BJ (cell line): ENCODE results near the gene ECE2. TPM values are rescaled to one million over a fixed set of nuclear protein-coding genes. Genes with fewer than 3 reads are reported as not detected.

Experiments
- CTCF ChIA-PET: fragments of 350-600 bp; formaldehyde crosslinking; extraction: SDS; loops from one replicate; lab custom pipeline; 2021; ENCODE audit warnings: antibody characterized with exemption, inconsistent platforms; lab: Yijun Ruan, JAX
- POLR2A ChIA-PET: fragments of 300-600 bp; sonication (Branson Sonifier 250); formaldehyde crosslinking; extraction: SDS; loops from one replicate; lab custom pipeline; 2021; ENCODE audit warnings: antibody characterized with exemption; lab: Charles Lee
- DNase-seq: peaks from one replicate; pipeline ENCODE4 v3.0.0-alpha.2; 2011; ENCODE audit warnings: low read depth
- H3K27me3 ChIP-seq: 2 replicates; pipeline ENCODE4 v1.6.0; 2011; ENCODE audit warnings: low read length; ENCODE audit not compliant: control insufficient read depth, insufficient read depth
- H3K36me3 ChIP-seq: 2 replicates; pipeline ENCODE4 v1.5.1; 2011; ENCODE audit warnings: low read length; ENCODE audit not compliant: control insufficient read depth, insufficient read depth
- H3K4me3 ChIP-seq: 2 replicates; pipeline ENCODE4 v1.5.1; 2011; ENCODE audit warnings: low read depth, mild to moderate bottlenecking, control low read depth, low read length
- polyA plus RNA-seq: library from polyadenylated mRNA; depleted of rRNA; stranded (reverse); fragments of >200 nt; gene quantifications from 2 replicates; pipeline ENCODE4 v1.2.3, GENCODE V29; 2011
- TF ChIP-seq, protein P1 (sequence below): IDR thresholded peaks from 2 replicates; pipeline ENCODE4 v1.5.1; 2011; ENCODE audit warnings: low read depth, mild to moderate bottlenecking, control low read depth, inconsistent platforms, low read length, moderate library complexity; ENCODE audit not compliant: insufficient read depth

ECE2 gene
- polyA plus RNA-seq, 1 experiment: not detected

DNA sequence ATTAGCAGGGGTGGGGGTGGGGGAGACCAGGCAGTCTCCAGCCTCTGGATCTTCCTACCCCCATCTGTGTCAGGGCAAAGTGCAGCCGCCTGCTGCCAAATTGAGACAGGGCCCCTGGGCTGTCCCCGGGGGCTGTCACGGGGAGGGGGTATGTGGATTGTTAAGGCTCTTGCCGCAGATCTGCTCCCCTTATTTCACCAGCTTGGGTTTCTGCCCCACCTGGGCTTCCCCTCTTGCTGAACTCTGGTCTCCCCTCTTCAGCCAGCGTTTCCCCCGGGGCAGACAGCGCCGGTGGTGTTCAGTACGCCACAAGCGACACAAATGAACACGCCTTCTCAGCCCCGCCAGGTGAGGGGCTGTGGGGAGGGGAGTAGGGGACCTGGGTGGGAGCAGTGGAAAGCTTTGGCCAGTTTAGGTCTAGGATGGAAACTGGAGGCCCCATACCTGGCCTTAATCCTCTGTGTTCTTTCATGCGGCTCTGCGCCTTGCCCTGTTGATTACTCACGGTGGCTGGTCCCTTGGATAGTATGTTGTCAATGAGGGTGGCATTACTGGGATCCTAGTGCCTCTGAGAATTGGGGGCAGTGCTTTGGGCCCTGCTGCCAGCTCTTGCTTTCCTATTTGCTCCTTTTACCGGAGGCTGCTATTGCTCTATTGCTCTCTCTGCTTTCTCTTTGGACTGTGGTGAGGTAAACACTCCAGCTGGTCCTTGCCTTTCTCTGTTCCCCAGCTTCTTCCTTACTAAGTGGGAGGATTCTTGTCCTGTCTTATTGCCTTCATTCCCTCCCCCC is 40.2 kb downstream of the ECE2 start:
- peak overlapping the region; percentile 94 for H3K4me3 ChIP-seq
- H3K27me3 ChIP-seq: no peaks in the 10 kb centered on the region
- TF ChIP-seq, protein P1, sequence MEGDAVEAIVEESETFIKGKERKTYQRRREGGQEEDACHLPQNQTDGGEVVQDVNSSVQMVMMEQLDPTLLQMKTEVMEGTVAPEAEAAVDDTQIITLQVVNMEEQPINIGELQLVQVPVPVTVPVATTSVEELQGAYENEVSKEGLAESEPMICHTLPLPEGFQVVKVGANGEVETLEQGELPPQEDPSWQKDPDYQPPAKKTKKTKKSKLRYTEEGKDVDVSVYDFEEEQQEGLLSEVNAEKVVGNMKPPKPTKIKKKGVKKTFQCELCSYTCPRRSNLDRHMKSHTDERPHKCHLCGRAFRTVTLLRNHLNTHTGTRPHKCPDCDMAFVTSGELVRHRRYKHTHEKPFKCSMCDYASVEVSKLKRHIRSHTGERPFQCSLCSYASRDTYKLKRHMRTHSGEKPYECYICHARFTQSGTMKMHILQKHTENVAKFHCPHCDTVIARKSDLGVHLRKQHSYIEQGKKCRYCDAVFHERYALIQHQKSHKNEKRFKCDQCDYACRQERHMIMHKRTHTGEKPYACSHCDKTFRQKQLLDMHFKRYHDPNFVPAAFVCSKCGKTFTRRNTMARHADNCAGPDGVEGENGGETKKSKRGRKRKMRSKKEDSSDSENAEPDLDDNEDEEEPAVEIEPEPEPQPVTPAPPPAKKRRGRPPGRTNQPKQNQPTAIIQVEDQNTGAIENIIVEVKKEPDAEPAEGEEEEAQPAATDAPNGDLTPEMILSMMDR: no peak
- ChIA-PET POLR2A (interaction anchor here (0.5 kb wide), 1 partner anchor 21 kb away, joined by 3 read pairs; the partner anchor contains the start of gene FAM131A), CTCF (interaction anchor here (0.8 to 1.7 kb wide), 4 partner anchors 16 to 52 kb away, joined by 3 read pairs; no protein-coding TSS in a partner anchor)
- H3K36me3 ChIP-seq: peaks cover 16% of the 10 kb centered on the region
- DNase-seq: no peak

GRCh38 chr3:184316792-184317191 is 41.0 kb downstream of the ECE2 start:
- peak overlapping the region; percentile 94 for H3K4me3 ChIP-seq
- no peaks in the 10 kb centered on the region for H3K27me3 ChIP-seq
- TF ChIP-seq, protein P1: no peak
- CTCF ChIA-PET: interaction anchor here (0.7 to 0.8 kb wide), 2 partner anchors 9 to 23 kb away, joined by 3 read pairs; no protein-coding TSS in a partner anchor
- DNase-seq: no peak
- POLR2A ChIA-PET: no interaction called here
- peaks cover 23% of the 10 kb centered on the region for H3K36me3 ChIP-seq

GRCh38 chr3:184317201-184317600 is 41.4 kb downstream of the ECE2 start:
- H3K4me3 ChIP-seq: peak overlapping the region; percentile 94; the same call in 1 of the 2 replicates
- POLR2A ChIA-PET: no interaction called here
- CTCF ChIA-PET: interaction anchor here (0.7 kb wide), 1 partner anchor 9 kb away, joined by 3 read pairs; no protein-coding TSS in a partner anchor
- peaks cover 26% of the 10 kb centered on the region for H3K36me3 ChIP-seq
- no peak for DNase-seq
- TF ChIP-seq, protein P1: no peak
- H3K27me3 ChIP-seq: no peaks in the 10 kb centered on the region

DNA sequence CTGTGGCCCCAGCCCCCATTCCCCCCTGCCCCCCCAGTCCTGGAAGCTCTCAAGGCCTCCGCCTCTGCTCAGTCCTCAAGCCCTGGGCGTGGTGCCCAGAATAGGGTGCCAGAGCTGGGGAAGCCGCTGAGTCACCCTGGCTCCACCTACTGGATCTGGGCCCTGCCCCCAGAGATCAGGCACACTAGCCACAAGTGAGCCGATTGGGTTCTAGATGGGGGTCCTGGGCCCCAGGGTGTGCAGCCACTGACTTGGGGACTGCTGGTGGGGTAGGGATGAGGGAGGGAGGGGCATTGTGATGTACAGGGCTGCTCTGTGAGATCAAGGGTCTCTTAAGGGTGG is 44.3 kb downstream of the ECE2 start:
- ChIA-PET CTCF (interaction anchor here (0.6 to 1.7 kb wide), 2 partner anchors 9 to 14 kb away, joined by 3 to 5 read pairs; no protein-coding TSS in a partner anchor), POLR2A (no interaction called here)
- TF ChIP-seq, protein P1: no peak
- DNase-seq: peak; percentile 78
- Histone ChIP-seq H3K4me3 (peak overlapping the region; percentile 18; the same call in 1 of the 2 replicates), H3K27me3 (no peaks in the 10 kb centered on the region), H3K36me3 (peaks cover 53% of the 10 kb centered on the region)

DNA sequence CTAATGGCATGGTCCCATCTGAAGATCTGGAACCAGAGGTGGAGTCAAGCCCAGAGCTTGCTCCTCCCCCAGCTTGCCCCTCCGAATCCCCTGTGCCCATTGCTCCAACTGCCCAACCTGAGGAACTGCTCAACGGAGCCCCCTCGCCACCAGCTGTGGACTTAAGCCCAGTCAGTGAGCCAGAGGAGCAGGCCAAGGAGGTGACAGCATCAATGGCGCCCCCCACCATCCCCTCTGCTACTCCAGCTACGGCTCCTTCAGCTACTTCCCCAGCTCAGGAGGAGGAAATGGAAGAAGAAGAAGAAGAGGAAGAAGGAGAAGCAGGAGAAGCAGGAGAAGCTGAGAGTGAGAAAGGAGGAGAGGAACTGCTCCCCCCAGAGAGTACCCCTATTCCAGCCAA is 45.8 kb downstream of the ECE2 start:
- no peak for DNase-seq
- TF ChIP-seq, protein P1: no peak
- Histone ChIP-seq H3K4me3 (no peak overlapping the region), H3K27me3 (no peaks in the 10 kb centered on the region), H3K36me3 (peaks cover 66% of the 10 kb centered on the region)
- CTCF ChIA-PET: no interaction called here
- POLR2A ChIA-PET: no interaction called here
